Chondrocyte (in vitro differentiated cells): ENCODE results near the gene GPS2. TPM values are rescaled to one million over a fixed set of nuclear protein-coding genes. Genes with fewer than 3 reads are reported as not detected.

ENCODE experiments used
- DNase-seq: peaks from one replicate; pipeline ENCODE4 v3.0.0; 2021; ENCODE audit warnings: mixed read lengths, low spot score
- H3K27ac Mint-ChIP-seq: one replicate; pipeline ENCODE4 v1.8.0; 2021; ENCODE audit warnings: mild to moderate bottlenecking, moderate library complexity, mixed read lengths; ENCODE audit not compliant: unreplicated experiment
- H3K27me3 Mint-ChIP-seq: 2 replicates; pipeline ENCODE4 v1.8.0; 2021; ENCODE audit warnings: low read depth, mixed read lengths
- H3K36me3 Mint-ChIP-seq: 2 replicates; pipeline ENCODE4 v1.8.0; 2021; ENCODE audit warnings: low read depth, mixed read lengths
- H3K4me1 Mint-ChIP-seq: 2 replicates; pipeline ENCODE4 v1.8.0; 2021; ENCODE audit warnings: low read depth, mild to moderate bottlenecking, mixed read lengths
- H3K4me3 Mint-ChIP-seq: one replicate; pipeline ENCODE4 v1.8.0; 2021; ENCODE audit warnings: mild to moderate bottlenecking, moderate library complexity, mixed read lengths; ENCODE audit not compliant: unreplicated experiment
- H3K9me3 Mint-ChIP-seq: 2 replicates; pipeline ENCODE4 v1.8.0; 2021; ENCODE audit warnings: low read depth, mixed read lengths
- total RNA-seq: library from RNA; stranded (reverse); gene quantifications from 3 replicates; pipeline ENCODE4 v1.2.1, GENCODE V29; 2021
- TF ChIP-seq, protein P1 (sequence below): fragments of 200-600 bp; sonication (generic); IDR thresholded peaks from 2 replicates; pipeline ENCODE4 v1.5.0; 2021; ENCODE audit warnings: antibody characterized with exemption, mild to moderate bottlenecking, moderate library complexity

GPS2 gene
- total RNA-seq, 1 donor from 2014 or later: 43.9 TPM

GRCh38 chr17:7293159-7293558 is 22.0 kb downstream of the GPS2 start:
- no peaks in the 10 kb centered on the region for H3K9me3 Mint-ChIP-seq

GRCh38 chr17:7292729-7293128 is 22.4 kb downstream of the GPS2 start:
- peaks cover 30% of the 10 kb centered on the region for H3K27me3 Mint-ChIP-seq
- no peak overlapping the region for H3K4me3 Mint-ChIP-seq

More at GRCh38 chr17:7293159-7293558, 22.0 kb downstream of the GPS2 start:
- H3K4me3 Mint-ChIP-seq: no peak overlapping the region
- H3K36me3 Mint-ChIP-seq: no peaks in the 10 kb centered on the region
- H3K27ac Mint-ChIP-seq: no peak overlapping the region
- peaks cover 26% of the 10 kb centered on the region for H3K27me3 Mint-ChIP-seq
- TF ChIP-seq, protein P1, sequence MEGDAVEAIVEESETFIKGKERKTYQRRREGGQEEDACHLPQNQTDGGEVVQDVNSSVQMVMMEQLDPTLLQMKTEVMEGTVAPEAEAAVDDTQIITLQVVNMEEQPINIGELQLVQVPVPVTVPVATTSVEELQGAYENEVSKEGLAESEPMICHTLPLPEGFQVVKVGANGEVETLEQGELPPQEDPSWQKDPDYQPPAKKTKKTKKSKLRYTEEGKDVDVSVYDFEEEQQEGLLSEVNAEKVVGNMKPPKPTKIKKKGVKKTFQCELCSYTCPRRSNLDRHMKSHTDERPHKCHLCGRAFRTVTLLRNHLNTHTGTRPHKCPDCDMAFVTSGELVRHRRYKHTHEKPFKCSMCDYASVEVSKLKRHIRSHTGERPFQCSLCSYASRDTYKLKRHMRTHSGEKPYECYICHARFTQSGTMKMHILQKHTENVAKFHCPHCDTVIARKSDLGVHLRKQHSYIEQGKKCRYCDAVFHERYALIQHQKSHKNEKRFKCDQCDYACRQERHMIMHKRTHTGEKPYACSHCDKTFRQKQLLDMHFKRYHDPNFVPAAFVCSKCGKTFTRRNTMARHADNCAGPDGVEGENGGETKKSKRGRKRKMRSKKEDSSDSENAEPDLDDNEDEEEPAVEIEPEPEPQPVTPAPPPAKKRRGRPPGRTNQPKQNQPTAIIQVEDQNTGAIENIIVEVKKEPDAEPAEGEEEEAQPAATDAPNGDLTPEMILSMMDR: no peak
- DNase-seq: no peak
- peaks cover 22% of the 10 kb centered on the region for H3K4me1 Mint-ChIP-seq

DNA sequence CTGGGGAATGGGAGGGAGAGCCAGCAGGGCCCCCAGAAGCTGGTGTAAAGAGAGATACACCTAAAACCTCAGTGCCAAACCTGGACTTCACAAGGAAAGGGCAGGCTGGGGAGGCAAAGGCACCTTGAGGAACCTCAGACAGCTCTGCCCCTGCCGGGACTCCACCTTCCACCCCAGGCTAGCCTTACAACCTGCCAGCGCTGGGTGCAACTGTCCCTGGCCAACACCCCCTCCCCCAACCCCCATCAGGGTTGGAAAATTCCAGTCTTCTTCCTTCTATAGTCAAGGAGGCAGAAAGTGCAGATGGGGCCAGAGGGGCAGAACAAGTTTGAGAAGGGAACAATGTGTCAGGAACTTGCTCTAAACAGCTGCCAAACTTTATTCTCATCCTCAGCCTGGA is 23.0 kb downstream of the GPS2 start:
- Mint-ChIP-seq H3K9me3 (no peaks in the 10 kb centered on the region), H3K4me1 (peaks cover 22% of the 10 kb centered on the region), H3K4me3 (no peak overlapping the region), H3K36me3 (no peaks in the 10 kb centered on the region), H3K27me3 (peaks cover 35% of the 10 kb centered on the region), H3K27ac (no peak overlapping the region)
- DNase-seq: no peak
- TF ChIP-seq, protein P1: no peak

More at GRCh38 chr17:7292729-7293128, 22.4 kb downstream of the GPS2 start:
- Mint-ChIP-seq H3K9me3 (no peaks in the 10 kb centered on the region), H3K36me3 (no peaks in the 10 kb centered on the region), H3K4me1 (peaks cover 22% of the 10 kb centered on the region), H3K27ac (no peak overlapping the region)
- DNase-seq: no peak
- TF ChIP-seq, protein P1: no peak

GRCh38 chr17:7290685-7291084 is 24.5 kb downstream of the GPS2 start:
- no peaks in the 10 kb centered on the region for H3K9me3 Mint-ChIP-seq
- H3K36me3 Mint-ChIP-seq: no peaks in the 10 kb centered on the region
- peaks cover 11% of the 10 kb centered on the region for H3K4me1 Mint-ChIP-seq
- H3K27me3 Mint-ChIP-seq: peaks cover 48% of the 10 kb centered on the region
- DNase-seq: no peak
- H3K4me3 Mint-ChIP-seq: no peak overlapping the region
- no peak overlapping the region for H3K27ac Mint-ChIP-seq
- TF ChIP-seq, protein P1: no peak

GRCh38 chr17:7290166-7290565 is 25.0 kb downstream of the GPS2 start:
- Mint-ChIP-seq H3K4me1 (peaks cover 9% of the 10 kb centered on the region), H3K36me3 (no peaks in the 10 kb centered on the region), H3K4me3 (no peak overlapping the region), H3K27ac (no peak overlapping the region), H3K27me3 (peaks cover 49% of the 10 kb centered on the region), H3K9me3 (no peaks in the 10 kb centered on the region)
- no peak for DNase-seq
- TF ChIP-seq, protein P1: no peak
